Gastroesophageal sphincter (tissue), 3 donors: Measurements from ENCODE around the gene MS4A5.

Experiments used
- EP300 ChIP-seq: sonication (generic); formaldehyde crosslinking; IDR thresholded peaks from one replicate; pipeline ENCODE4 v1.6.1; 2017; ENCODE audit warnings: antibody characterized with exemption, mild to moderate bottlenecking
- TF ChIP-seq, protein P1 (sequence below), 4 experiments: fragments of 200-600 bp in 2 of 4; fragments of 450-650 bp in 2 of 4; sonication (generic) in 1 of 4; IDR thresholded peaks; one replicate each; pipeline ENCODE4 v1.5.1; 2017 to 2019; ENCODE audit warnings: antibody characterized with exemption in 4 of 4, mild to moderate bottlenecking in 2 of 4, moderate library complexity in 2 of 4

DNA sequence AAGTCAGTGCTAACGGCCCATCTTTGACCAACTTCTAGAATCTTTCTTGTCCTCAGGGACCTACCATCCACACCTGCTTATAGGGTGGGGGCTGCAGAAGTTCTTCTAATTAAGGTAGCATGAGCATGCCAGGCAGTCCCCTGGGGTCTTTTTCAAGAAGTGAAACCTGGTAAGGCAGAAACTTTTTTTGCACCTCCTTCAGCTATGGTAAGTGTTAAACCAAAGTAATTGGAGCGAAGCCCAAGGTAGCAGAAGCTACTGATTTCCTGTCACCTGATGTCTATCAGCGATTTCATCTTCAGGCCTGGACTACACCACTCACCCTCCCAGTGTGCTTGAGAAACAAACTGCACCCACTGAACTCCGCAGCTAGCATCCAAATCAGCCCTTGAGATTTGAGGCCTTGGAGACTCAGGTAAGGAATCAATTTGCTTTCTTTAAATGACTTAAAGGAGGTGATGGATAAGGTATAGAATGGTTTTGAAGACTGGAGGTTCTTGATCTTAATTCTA is 26.2 kb downstream of the MS4A5 start, which contains the start of gene MS4A1:
- TF ChIP-seq, protein P1, sequence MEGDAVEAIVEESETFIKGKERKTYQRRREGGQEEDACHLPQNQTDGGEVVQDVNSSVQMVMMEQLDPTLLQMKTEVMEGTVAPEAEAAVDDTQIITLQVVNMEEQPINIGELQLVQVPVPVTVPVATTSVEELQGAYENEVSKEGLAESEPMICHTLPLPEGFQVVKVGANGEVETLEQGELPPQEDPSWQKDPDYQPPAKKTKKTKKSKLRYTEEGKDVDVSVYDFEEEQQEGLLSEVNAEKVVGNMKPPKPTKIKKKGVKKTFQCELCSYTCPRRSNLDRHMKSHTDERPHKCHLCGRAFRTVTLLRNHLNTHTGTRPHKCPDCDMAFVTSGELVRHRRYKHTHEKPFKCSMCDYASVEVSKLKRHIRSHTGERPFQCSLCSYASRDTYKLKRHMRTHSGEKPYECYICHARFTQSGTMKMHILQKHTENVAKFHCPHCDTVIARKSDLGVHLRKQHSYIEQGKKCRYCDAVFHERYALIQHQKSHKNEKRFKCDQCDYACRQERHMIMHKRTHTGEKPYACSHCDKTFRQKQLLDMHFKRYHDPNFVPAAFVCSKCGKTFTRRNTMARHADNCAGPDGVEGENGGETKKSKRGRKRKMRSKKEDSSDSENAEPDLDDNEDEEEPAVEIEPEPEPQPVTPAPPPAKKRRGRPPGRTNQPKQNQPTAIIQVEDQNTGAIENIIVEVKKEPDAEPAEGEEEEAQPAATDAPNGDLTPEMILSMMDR (IDR thresholded peaks at IDR 0.05): no peak
- no peak for TF ChIP-seq EP300
